Neural cell (in vitro differentiated cells): Measurements from ENCODE around the gene PKP1.

Experiments
- POLR2AphosphoS5 ChIP-seq: IDR thresholded peaks from 2 replicates; pipeline ENCODE4 v1.6.1; 2012
- TAF1 ChIP-seq: IDR thresholded peaks from 2 replicates; pipeline ENCODE4 v1.6.1; 2012; ENCODE audit warnings: low read depth
- TF ChIP-seq, protein P1 (sequence below): fragments of 450-650 bp; IDR thresholded peaks from 2 replicates; pipeline ENCODE4 v1.5.1; 2014; ENCODE audit warnings: antibody characterized with exemption, mild to moderate bottlenecking, moderate library complexity; ENCODE audit not compliant: poor library complexity, severe bottlenecking
- TF ChIP-seq, protein P2 (sequence below): IDR thresholded peaks from 2 replicates; pipeline ENCODE4 v1.6.1; 2012; ENCODE audit warnings: borderline replicate concordance

DNA sequence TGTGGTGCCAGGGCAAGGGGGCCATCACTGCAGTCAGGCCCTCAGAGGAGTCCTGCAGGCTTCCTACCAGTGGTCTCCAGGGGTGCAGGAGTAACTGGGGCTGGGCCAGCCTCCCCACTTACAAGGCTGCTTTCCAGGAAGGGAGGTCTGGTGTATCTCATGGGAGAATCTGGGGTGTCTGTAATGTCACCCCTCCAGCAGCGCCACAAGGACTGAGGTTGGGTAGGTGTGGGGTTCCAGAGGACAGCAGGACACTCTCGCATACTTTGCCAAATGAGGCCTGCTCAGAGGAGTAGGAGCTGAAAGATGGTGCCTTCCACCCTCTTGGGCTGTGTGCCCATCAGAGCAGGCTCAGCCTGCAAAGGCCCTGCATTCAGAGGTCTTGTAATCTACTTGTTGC is 47.2 kb downstream of the PKP1 start:
- TF ChIP-seq TAF1 = no peak
- TF ChIP-seq, protein P1, sequence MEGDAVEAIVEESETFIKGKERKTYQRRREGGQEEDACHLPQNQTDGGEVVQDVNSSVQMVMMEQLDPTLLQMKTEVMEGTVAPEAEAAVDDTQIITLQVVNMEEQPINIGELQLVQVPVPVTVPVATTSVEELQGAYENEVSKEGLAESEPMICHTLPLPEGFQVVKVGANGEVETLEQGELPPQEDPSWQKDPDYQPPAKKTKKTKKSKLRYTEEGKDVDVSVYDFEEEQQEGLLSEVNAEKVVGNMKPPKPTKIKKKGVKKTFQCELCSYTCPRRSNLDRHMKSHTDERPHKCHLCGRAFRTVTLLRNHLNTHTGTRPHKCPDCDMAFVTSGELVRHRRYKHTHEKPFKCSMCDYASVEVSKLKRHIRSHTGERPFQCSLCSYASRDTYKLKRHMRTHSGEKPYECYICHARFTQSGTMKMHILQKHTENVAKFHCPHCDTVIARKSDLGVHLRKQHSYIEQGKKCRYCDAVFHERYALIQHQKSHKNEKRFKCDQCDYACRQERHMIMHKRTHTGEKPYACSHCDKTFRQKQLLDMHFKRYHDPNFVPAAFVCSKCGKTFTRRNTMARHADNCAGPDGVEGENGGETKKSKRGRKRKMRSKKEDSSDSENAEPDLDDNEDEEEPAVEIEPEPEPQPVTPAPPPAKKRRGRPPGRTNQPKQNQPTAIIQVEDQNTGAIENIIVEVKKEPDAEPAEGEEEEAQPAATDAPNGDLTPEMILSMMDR = no peak
- TF ChIP-seq, protein P2, sequence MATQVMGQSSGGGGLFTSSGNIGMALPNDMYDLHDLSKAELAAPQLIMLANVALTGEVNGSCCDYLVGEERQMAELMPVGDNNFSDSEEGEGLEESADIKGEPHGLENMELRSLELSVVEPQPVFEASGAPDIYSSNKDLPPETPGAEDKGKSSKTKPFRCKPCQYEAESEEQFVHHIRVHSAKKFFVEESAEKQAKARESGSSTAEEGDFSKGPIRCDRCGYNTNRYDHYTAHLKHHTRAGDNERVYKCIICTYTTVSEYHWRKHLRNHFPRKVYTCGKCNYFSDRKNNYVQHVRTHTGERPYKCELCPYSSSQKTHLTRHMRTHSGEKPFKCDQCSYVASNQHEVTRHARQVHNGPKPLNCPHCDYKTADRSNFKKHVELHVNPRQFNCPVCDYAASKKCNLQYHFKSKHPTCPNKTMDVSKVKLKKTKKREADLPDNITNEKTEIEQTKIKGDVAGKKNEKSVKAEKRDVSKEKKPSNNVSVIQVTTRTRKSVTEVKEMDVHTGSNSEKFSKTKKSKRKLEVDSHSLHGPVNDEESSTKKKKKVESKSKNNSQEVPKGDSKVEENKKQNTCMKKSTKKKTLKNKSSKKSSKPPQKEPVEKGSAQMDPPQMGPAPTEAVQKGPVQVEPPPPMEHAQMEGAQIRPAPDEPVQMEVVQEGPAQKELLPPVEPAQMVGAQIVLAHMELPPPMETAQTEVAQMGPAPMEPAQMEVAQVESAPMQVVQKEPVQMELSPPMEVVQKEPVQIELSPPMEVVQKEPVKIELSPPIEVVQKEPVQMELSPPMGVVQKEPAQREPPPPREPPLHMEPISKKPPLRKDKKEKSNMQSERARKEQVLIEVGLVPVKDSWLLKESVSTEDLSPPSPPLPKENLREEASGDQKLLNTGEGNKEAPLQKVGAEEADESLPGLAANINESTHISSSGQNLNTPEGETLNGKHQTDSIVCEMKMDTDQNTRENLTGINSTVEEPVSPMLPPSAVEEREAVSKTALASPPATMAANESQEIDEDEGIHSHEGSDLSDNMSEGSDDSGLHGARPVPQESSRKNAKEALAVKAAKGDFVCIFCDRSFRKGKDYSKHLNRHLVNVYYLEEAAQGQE = no peak
- no peak for TF ChIP-seq POLR2AphosphoS5
